CD4-positive, alpha-beta T cell treated with Interleukin-17A for 1 hour (primary cell): ENCODE measurements around the gene STK38.
"Not testable (repeated sequence)": the region's sequence is repeated elsewhere in the genome, so short reads cannot be mapped to it uniquely, and the experiment has no call there.

Experiments used
- DNase-seq: peaks from one replicate; pipeline ENCODE4 v3.0.0-alpha.2; 2020

The STK38 gene

DNA sequence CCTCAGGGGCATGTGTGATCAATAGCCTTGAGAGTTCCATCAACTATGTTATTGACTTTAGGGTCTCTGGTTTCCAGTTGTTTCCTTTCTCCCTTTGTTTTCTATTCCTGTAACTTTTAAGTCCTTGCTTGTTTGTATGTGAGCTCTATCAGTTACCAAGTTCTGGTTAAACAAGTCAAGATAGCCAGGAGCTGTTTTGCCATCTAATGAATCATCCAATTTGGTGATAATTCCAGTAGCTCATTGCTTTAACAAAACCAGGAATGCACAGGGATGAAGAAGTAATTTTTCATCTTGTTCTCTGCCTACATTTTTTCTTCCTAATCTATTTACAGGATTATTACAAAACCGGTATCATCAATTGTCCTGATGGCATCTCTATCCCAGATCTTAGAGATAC, 68.0 kb downstream of the STK38 start:
- DNase-seq: no peak

DNA sequence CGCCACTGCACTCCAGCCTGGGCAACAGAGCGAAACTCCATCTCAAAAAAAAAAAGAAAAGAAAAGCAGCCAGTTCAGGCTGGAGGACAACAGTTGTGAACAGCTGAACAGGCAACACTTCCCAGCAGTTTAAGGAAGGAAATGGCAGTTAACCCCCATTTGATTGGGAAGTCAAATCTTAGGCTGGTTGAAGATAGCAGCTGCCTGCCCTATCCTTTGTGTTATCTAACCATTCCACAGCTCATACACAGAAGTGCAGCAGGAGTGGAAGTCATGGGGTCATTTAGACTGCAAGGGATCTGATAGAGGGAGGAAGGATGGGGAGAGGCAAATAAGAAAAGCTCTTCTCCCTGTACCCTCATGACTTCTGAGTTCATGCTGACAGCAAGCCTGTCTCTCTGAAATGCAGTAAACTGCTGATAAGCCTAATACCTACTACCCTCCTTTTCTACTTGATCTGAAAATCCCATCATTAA, 69.2 kb downstream of the STK38 start:
- no peak for DNase-seq

DNA sequence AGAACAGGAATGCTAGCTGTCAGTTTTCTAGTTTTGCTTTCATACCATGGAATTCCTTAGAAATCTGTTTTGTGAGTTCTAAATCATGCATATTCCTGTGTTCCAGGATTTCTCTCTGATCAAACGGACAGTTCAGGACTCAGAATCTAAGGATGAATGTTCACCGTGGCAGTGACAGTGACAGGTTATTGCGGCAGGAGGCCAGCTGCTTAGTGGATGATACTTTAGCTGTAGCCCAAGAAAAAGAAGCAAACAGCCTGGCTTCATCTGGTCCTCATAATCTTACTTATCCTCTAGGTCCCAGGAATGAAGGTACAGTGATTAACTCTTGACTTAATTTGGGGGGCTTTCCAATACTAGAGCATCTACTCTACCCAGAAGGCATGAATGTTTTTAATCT, 77.3 kb downstream of the STK38 start:
- no peak for DNase-seq

DNA sequence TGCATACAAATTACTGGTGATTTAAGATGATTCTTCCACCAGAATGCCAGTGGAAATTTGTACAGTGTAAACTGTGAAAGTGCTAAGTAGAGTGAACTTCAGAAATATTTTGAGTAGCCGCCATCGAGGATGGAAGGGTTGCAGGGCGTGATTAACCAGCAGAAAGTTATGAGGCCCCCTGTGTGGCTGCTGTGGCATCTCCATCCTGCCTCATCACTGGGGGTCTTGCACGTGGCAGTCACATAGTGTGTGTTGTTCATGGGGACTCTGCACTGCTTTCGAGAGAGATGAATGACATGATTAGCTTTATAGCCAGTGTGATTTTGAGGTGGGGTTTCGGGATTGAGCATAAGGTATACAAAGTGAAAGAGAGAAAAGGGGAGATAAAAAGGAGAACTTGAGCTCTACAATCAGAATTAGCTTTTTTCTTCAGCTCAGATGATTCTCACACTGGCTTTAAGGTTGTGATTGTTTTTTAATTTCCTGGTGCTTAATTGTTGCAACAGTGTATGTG, 78.1 kb downstream of the STK38 start:
- no peak for DNase-seq

DNA sequence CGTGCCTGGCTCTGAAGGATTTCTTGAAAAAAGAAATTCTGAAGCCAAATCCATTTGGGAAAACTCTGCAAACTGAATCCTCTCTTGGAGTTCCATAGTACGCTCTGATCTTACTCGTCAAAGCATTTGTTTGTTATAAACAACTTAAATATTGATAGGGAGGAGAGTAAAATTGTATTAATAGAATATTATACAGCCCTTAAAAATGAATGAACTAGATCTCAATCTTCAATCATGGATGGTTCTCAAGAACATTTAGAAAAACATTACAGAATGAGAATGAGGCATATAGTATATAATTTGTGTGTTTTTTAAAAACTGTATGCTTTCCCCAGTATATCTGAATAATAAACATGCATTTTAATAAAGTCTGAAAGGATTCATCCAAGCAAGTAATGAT, 79.7 kb downstream of the STK38 start:
- DNase-seq: no peak

DNA sequence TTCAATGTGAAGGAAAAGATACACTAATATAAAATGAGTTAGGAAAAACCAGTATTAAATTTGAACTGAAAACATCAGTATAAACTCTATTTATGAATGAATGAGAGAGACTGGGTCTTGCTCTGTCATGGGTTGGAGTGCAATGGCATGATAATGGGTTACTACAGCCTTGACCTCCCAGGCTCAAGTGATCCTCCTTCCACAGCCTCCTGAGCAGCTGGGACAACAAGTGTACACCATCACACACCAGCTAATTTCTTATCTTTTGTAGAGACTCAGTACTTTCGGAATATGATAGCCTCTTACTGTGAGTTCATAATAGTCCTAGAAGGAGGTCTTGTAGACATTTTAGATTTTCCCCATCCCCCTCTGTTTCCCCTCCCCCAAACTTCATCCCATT, 83.0 kb downstream of the STK38 start:
- no peak for DNase-seq

- DNase-seq: no peak
Observed at GRCh38 chr6:36463676-36464075, 83.6 kb downstream of the STK38 start.

- DNase-seq: no peak
Observed at GRCh38 chr6:36461646-36462045, 85.6 kb downstream of the STK38 start.

DNA sequence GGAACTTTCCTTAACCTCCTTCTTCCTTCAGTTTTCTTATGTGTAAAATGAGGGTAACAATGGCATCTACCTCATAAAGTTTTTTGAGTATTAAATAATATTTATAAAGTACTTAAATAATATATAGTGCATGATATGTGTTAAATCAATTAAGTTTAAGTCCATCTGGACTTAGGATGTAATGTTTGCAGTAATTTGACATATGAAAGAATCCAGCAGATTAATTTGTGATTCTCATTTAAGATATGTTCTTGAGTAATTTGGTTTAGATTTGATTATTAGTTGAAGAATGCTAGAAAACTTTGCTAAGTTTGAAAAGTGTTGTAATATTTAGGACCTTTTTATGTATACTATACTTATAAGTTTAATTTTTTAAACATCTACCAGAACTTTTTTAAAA, 86.4 kb downstream of the STK38 start:
- no peak for DNase-seq

DNA sequence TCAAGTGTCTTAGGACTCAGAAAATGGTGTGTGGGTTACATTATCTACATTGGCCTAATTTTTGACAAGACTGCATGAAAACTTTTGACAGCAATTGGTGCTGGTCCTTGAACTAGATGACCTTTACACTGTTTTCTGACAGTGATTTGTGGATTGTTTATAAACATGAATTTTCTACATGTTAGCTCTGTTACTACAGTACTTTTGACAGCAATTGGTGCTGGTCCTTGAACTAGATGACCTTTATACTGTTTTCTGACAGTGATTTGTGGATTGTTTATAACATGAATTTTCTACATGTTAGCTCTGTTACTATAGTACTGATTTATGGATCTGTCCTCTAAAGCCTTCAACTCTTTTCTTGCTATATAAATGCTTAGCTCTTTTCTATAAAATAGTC, 87.8 kb downstream of the STK38 start:
- DNase-seq: no peak

- DNase-seq: no peak
Observed at GRCh38 chr6:36455486-36456027, 91.7 kb downstream of the STK38 start.

DNA sequence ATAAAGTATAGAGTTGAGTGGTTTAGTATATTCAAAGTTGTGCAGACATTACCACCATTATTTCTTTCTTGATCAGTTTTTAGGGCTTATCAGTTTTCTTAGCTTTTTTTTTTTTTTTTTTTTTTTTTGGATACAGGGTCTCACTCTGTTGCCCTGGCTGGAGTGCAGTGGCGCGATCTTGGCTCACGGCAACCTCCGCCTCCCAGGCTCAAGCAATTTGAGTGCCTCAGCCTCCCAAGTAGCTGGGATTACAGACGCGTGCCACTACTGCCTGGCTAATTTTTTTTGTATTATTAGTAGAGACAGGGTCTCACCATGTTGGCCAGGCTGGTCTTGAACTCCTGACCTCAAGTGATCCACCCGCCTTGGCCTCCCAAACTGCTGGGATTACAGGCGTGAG, 94.4 kb downstream of the STK38 start:
- not testable (repeated sequence) for DNase-seq

DNA sequence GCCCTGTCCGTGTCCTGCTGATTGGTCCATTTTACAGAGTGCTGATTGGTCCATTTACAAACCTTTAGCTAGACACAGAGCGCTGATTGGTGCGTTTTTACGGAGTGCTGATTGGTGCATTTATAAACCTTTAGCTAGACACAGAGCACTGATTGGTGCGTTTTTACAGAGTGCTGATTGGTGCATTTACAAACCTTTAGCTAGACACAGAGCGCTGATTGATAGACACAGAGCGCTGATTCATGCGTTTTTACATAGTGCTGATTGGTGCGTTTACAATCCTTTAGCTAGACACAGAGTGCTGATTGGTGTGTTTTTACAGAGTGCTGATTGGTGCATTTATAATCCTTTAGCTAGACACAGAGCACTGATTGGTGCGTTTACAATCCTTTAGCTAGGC, 98.1 kb downstream of the STK38 start:
- not testable (repeated sequence) for DNase-seq

DNA sequence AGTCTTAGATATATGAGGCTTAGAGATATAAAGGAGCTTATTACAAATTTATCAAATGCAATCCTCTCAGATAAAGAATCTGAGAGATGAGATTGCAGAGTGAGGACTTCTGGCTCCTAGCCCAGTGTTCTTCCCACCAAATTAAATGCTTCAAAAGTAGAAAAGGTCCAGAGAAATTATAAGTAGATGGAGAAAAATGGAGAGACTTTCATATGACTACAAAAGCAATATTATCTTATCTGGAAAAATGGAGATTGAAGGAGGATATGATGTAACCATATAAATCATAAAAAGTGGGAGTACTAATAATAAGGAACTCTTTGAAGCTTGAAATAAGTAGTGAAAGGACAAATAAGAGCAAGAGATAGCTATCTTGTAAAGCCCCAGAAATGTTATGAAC, 101.7 kb downstream of the STK38 start:
- no peak for DNase-seq

DNA sequence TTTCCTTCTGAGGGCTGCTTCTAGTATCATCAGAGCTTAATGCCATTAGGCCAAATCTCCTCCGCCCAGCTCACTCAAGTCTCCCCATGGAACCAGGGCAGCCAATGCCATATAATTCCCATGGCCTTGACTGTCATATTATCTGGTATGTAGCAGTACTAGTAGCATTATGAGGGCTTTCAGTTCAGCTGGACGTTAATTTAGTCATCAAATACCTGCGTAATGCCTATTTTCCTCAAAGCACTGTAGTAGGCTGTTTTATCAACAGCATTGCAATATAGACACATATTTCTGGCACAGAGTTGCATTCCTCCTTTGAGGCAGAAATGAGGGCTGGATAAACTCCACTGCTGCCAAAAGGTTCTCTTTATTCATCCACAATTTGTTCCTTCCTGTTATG, 102.8 kb downstream of the STK38 start:
- DNase-seq: no peak
